Activated CD4-positive, CD25-positive, alpha-beta regulatory T cell treated with anti-CD3 and anti-CD28 coated beads, Interleukin-2, amount 50 U/mL, for 24 hours (primary cell): ENCODE data around the gene OR4D1.

Experiments
- ATAC-seq, 2 donors: fragments of 150-1000 bp; cut with Tn5 transposase; one replicate each; pipeline ENCODE4 v1.10.0; 2021; ENCODE audit warnings: mild to moderate bottlenecking in 1 of 2, moderate library complexity in 1 of 2

OR4D1 gene

GRCh38 chr17:58195518-58196123 is 47.4 kb downstream of the OR4D1 start:
- ATAC-seq = no peak

- no peak for ATAC-seq
Measured at GRCh38 chr17:58196610-58197009, 48.4 kb downstream of the OR4D1 start.

- ATAC-seq = peak; percentile 70 to 81
Measured at GRCh38 chr17:58200024-58200633, 51.9 kb downstream of the OR4D1 start.

- no peak for ATAC-seq
Measured at GRCh38 chr17:58202859-58203258, 54.7 kb downstream of the OR4D1 start.

GRCh38 chr17:58204796-58205195 is 56.6 kb downstream of the OR4D1 start:
- no peak for ATAC-seq

- no peak for ATAC-seq
Measured at GRCh38 chr17:58205936-58206335, 57.8 kb downstream of the OR4D1 start.

GRCh38 chr17:58207451-58207850 is 59.3 kb downstream of the OR4D1 start:
- ATAC-seq = no peak

- ATAC-seq = no peak
Measured at GRCh38 chr17:58208344-58208743, 60.2 kb downstream of the OR4D1 start.
